Left ventricle myocardium inferior (tissue), 1 donor: ENCODE measurements around the gene AP4B1. TPM values are rescaled to one million over a fixed set of nuclear protein-coding genes. Genes with fewer than 3 reads are reported as not detected.
A peak's percentile ranks its signal among the peaks of the same experiment; 100 is the strongest.

ENCODE experiments used
- DNase-seq: peaks from one replicate; pipeline ENCODE4 v3.0.0-alpha.2; 2020
- H3K27ac ChIP-seq: fragments of 200-600 bp; replicated peaks from 2 replicates; pipeline ENCODE4 v1.8.0; 2021
- H3K27me3 ChIP-seq: fragments of 200-600 bp; 2 replicates; pipeline ENCODE4 v1.8.0; 2021; ENCODE audit warnings: low read depth
- H3K36me3 ChIP-seq: fragments of 200-600 bp; 2 replicates; pipeline ENCODE4 v1.8.0; 2021
- H3K4me1 ChIP-seq: fragments of 200-600 bp; 2 replicates; pipeline ENCODE4 v1.8.0; 2021
- H3K4me3 ChIP-seq: fragments of 200-600 bp; 2 replicates; pipeline ENCODE4 v1.8.0; 2021; ENCODE audit warnings: mild to moderate bottlenecking, moderate library complexity
- H3K9me3 ChIP-seq: fragments of 200-600 bp; replicated peaks from 2 replicates; pipeline ENCODE4 v1.8.0; 2021
- CTCF ChIP-seq: fragments of 200-600 bp; IDR thresholded peaks from 2 replicates; pipeline ENCODE4 v1.8.0; 2021; ENCODE audit warnings: antibody characterized with exemption, mild to moderate bottlenecking, borderline replicate concordance
- intact Hi-C: fragments of 100-400 bp; cut with micrococcal nuclease; formaldehyde crosslinking; loops from one replicate; pipeline ENCODE4 v1.11.0; 2022
- total RNA-seq: library from RNA; stranded (reverse); fragmentation: NEBNext Ultra II Directional; extraction: Animal tissue kit (Norgen Biotek cat#: 25700); gene quantifications from one replicate; pipeline ENCODE4 v1.2.1, GENCODE V29; 2021
- donor health status: DM: no; HTN: yes; CAD: no; lungs with severe emphysema.

AP4B1 gene
- total RNA-seq, 1 donor from 2014 or later = 11.8 TPM

GRCh38 chr1:113935970-113936369, 31.4 kb upstream of the AP4B1 start:
- peaks cover 78% of the 10 kb centered on the region for H3K4me1 ChIP-seq
- no peak overlapping the region for H3K27ac ChIP-seq
- no peak for DNase-seq
- no peak overlapping the region for H3K4me3 ChIP-seq
- H3K27me3 ChIP-seq = no peaks in the 10 kb centered on the region
- no peaks in the 10 kb centered on the region for H3K9me3 ChIP-seq
- intact Hi-C loops = no loop called here
- no peak for TF ChIP-seq CTCF
- H3K36me3 ChIP-seq = peaks cover 8% of the 10 kb centered on the region

- H3K9me3 ChIP-seq = no peaks in the 10 kb centered on the region
- H3K4me1 ChIP-seq = peaks cover 78% of the 10 kb centered on the region
- no peak overlapping the region for H3K27ac ChIP-seq
- no peak for TF ChIP-seq CTCF
- H3K27me3 ChIP-seq = no peaks in the 10 kb centered on the region
- no peak for DNase-seq
- no peaks in the 10 kb centered on the region for H3K36me3 ChIP-seq
- H3K4me3 ChIP-seq = no peak overlapping the region
- intact Hi-C loops = no loop called here
These were observed 30.6 kb upstream of the AP4B1 start for GRCh38 chr1:113935176-113935575.

- Histone ChIP-seq H3K27ac (no peak overlapping the region), H3K4me3 (no peak overlapping the region), H3K27me3 (no peaks in the 10 kb centered on the region), H3K4me1 (peaks cover 78% of the 10 kb centered on the region), H3K9me3 (no peaks in the 10 kb centered on the region), H3K36me3 (no peaks in the 10 kb centered on the region)
- DNase-seq = no peak
- intact Hi-C loops = no loop called here
- TF ChIP-seq CTCF = no peak
These were observed 30.0 kb upstream of the AP4B1 start for GRCh38 chr1:113934511-113935055.

GRCh38 chr1:113934006-113934405, 29.4 kb upstream of the AP4B1 start:
- intact Hi-C loops = no loop called here
- TF ChIP-seq CTCF = no peak
- Histone ChIP-seq H3K9me3 (no peaks in the 10 kb centered on the region), H3K27ac (no peak overlapping the region), H3K27me3 (no peaks in the 10 kb centered on the region), H3K4me3 (no peak overlapping the region), H3K36me3 (no peaks in the 10 kb centered on the region), H3K4me1 (peaks cover 76% of the 10 kb centered on the region)
- DNase-seq = no peak

DNA sequence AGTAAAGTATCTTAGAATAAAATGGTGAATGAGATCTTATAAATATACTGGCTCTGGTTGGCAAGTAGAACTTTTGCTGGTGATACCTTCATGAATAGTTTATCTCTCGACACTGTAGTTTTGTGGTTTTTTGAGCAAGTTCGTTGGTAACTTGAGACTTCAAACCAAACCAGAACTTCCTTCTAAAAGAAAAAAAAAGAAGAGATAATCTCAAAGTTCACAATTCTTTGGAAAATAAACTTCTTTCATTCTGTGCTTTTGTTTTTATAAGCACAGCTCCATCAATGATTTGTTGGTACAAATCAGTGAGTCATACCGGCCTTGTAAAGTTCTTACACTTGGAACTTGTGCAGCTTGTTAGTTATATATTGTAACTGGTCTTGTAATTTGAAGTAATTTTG, 26.9 kb upstream of the AP4B1 start:
- peak overlapping the region; percentile 97 for H3K27ac ChIP-seq
- H3K9me3 ChIP-seq = no peaks in the 10 kb centered on the region
- intact Hi-C loops = loop anchor here (2.0 kb wide), 1 partner anchor 27 kb away; the partner anchor contains the start of genes AP4B1 and DCLRE1B
- no peak for TF ChIP-seq CTCF
- H3K36me3 ChIP-seq = no peaks in the 10 kb centered on the region
- no peaks in the 10 kb centered on the region for H3K27me3 ChIP-seq
- no peak for DNase-seq
- H3K4me1 ChIP-seq = peaks cover 73% of the 10 kb centered on the region
- H3K4me3 ChIP-seq = peak overlapping the region; percentile 96
